ENCODE results near the gene C16orf78.

The C16orf78 gene

DNA sequence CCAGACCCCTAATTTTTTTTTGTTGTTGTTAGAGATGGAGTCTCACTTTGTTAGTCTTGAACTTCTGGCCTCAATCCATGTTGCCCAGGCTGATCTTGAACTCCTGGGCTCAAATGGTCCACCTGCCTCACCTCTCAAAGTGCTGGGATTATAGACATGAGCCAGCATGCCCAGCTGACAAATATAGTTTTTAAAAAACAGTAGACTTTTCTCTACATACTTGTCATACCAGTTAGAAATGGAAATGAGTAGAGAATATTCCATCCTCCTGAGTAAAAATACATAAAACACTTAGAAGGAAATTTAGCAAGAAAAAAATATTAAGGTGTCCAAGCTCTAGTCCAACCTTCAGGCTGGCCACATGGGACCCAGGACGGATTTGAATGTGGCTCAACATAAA is 21.4 kb downstream of the C16orf78 start:
- no peak for DNase-seq (ENCODE audit: low read depth)

DNA sequence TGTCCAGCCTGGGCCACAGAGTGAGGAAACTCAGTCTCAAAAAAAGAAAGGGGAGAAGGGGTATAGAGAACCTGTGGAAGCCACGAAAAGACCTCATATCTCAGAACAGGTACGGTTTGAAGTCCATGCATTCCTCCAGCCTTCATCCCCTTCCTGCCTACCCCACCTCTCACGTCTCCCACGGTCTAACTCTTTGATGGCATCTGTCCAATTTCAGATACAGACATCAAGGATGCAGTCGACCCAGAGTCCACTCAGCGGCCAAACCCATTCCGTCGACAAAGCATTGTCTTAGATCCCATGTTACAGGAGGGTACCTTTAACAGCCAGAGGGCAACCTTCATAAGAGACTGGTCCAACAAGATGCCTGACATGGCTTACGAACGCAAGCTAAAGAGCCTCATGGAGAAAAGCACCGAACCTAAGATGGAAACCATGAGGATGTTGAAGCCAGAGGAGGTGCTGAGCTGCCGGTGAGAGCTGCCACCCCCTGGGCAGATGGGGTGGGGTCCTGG is 22.7 kb downstream of the C16orf78 start:
- DNase-seq (ENCODE audit: low read depth): no peak

DNA sequence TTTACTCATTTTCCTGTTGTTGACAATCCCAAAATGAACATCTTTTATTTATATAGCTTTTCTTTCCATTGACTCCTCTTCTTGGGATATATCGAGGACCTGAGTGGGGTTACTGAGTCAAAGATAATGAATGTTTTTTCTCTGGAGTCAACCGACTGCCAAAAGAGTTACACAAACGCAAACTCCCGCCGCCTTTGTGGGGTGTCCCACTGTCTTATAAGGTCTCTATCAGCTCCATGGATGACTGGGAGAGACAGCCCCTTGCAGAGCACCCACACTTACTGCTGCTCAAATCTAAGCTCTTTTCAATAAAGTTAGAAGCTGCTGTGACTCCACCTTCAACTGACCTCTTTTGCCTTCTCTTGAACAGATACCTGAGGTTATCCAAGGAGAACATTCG is 25.2 kb downstream of the C16orf78 start:
- DNase-seq (ENCODE audit: low read depth): no peak

DNA sequence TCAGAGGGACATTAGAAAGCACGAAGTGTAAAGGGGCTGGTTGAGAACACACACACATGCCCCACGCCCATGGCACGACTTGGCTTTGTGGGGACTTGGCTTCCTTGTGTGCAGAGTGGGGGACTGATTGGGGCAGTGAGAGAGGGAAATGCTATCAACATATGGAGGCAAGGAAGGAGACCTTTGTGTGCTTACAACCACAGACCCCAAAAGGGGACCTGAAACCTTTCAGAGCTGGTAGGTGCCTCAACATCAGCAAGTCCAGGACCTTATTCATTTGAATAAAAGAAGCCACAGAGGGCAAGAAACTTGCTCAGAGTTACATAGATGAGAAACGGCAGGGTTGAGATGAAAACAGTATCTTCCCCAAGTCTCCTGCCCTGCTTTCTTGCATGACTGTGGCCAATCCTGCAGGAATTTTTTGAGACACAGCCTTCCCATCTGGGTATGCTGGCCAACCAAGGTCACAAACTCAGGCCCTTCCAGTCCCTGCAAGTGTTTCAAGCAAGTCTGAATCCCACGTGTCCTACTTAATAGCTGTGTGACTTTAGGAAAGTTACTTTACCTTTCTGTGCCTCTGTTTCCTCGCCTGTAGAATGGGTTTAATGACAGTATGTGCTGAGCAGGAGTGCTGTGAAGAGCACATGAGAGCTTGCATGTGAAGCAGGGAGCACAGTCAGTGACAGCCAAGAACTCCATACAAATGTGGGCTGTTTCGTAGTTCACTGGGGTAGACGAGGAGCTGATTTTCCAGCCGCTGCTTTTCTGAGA is 26.2 kb downstream of the C16orf78 start:
- DNase-seq (ENCODE audit: low read depth): no peak

DNA sequence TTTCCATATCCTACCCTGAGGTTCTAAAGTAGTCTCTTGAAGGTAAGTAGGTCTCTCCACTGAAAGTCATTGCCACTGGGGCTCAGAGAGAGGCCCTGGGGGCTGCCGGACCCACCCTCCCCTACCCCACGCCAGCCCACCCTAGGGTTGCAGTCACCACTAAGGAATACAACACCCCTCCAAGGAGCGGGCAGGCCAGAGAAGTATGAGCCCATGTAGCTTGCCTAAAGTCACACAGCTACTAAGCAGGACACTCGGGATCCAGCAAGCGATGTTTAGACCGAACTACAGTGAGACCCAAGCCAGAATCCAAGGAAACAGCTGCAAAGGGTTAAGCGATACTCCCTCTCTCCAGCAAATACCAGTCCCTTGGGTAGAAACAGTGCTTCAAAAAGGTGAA is 27.0 kb downstream of the C16orf78 start:
- no peak for DNase-seq (ENCODE audit: low read depth)

DNA sequence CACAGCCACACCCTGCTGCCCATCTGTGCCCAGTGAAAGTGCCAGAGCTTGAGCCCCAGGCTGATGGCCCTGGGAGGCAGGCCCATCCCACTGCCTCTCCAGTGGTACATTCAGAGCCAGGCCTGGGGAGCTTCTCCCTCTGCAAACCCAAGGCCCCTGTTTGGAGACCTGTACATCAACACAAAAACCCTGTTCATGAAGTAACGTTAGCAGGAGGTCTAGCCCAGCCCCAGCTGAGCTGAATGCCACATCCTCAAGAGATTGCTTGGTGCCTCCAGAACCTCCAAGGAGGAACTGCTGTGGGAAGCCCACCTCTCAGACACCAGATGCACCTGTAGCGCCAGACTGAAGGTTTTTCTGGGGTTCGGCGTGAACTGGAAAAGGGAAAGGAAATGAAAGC is 31.5 kb downstream of the C16orf78 start:
- DNase-seq (ENCODE audit: low read depth): no peak

DNA sequence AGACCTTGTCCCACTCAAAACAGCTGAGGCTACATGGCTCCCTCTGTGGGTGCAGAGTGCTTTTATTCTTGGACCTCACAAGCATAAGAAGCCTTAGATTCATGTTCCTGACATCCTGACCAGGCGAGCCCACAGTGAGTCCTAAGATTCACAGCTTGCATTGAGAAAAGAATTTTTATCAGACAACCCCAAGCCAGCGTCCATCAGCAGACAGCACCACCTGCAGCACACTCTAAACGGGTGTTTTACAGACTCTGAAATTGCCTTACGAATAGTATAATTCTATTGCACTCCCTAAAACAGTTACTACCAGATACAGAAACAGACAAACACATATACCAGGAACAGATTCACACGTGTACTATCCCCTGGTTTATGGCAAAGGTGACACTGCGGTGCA is 31.9 kb downstream of the C16orf78 start:
- no peak for DNase-seq (ENCODE audit: low read depth)

DNA sequence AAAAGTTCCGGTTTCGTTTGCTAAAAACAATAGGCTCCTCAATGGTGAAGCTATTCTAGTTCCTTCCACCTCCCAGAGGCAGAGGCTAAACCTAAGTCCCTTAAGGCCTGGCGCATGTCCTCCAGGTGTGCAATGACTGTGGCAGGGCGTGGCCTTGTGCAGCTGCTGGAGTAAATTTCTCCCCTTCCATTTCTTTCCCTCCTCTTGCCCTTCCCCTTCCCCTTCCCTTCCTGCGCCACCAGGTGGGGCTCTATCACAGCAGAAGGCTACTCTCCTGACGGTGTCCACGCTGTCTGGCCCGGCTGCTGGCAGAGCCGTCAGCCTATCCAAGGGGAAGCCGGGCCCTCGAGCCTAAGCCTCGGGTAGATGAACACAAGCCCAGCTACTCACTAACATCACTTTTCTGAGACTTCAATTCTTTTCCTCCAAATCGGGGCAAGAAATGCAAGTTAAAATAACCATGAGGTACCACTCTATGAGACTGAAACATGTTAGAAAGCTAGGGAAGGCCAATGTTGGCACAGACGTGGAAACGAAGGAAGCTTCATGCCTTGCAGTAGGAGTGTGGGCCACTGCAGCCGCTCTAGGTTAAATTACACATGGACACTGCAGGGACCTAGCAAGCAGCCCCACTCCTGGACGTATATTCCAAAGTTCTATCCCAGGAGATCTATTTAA is 34.4 kb downstream of the C16orf78 start:
- peak; percentile 58 for DNase-seq (ENCODE audit: low read depth)

DNA sequence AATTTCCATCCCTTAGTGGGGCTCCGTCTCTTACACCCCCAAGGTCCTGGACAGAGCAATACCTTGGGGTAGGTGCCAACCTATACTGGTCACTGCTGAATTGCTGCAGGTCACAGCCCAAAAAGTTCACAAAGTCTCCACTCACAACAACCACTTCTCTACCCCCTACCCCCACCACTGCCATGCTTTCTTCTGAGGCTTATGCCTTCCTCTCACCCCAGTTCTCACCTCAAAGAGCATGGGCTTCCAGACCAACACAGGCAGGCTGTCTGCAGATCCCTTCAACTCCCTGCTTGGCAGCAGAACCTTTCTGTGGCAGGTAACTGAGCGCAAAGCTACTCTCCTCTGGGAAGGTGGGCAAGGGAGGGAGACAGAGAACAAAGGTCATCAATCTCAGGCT is 35.5 kb downstream of the C16orf78 start:
- no peak for DNase-seq (ENCODE audit: low read depth)

DNA sequence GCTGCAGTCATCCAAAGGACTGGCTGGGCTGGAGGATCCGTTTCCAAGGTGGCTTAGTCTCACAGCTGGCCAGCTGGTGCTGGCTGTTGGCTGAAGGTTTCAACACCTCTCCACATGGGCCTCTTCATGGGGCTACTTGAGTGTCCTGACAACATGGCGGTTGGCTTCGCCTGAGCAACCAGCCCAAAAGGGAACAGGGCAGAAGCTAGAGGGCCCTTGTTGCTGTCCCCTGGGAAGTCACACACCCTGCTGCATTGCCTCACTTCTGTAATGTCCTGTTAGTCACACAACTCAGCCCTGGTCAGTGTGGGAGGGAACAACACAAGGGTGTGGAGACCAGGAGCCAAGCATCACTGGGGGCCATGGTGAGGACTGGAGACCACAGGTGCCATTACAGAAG is 36.6 kb downstream of the C16orf78 start:
- DNase-seq (ENCODE audit: low read depth): no peak

DNA sequence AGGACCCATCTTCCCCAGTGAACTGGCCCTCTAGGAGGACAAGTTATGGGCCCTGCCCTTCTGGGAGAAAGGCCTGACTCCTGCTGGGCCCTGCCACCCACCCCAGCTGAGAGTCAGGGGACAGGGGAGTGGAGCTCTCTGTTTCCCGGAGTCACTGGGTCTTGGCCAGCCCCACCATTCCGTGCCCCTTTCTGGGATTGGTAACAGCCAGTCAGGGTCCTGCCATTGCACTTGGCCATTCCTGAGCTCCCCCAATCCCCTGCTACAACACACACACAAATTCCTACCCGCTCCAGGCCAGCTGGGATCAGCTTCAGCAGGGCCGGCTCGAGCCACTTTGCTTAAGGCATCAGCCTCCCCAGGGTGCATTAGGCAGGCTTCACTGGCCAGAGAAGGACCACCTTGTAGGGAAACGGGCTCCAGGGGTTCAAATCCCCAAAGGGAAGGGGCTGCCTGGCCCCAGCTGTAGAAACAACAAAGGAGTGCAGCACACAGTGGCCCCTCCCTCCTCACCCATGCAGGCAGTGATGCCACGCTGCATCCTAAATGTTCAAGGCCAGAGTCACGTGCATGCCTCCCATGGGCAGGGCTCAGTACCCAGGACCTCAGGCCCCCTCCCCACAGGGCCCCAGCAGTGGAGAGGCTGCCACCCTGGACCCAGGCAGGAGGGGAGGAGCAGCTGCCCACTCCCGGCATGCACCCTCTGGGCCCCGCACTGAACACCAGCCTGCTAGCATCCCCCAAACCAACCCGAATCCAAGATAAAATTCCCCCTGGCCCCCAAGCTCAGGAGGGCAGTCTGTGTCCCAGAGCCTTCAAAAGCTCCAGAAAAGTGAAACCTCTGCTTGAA is 37.7 kb downstream of the C16orf78 start:
- DNase-seq (ENCODE audit: low read depth): no peak

DNA sequence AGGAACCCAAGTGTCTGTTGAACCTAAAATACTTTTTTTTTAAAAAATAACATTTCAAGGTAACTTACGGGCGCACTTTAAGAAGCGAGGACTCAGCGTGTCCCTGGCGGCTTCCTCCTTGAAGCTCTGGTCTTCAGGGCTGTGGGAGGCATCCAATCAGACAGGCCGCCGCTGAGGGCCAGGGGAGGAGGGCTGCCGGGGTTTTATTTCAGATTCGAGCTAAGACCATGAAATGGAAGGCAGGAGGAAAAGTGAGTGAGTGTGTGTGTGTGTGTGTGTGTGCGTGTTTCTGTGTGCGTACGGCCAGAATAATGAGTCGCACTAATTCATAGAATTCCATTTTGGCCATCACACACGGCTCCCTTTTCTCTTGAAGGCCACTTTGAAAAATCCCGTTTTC is 41.1 kb downstream of the C16orf78 start:
- DNase-seq (ENCODE audit: low read depth): no peak

DNA sequence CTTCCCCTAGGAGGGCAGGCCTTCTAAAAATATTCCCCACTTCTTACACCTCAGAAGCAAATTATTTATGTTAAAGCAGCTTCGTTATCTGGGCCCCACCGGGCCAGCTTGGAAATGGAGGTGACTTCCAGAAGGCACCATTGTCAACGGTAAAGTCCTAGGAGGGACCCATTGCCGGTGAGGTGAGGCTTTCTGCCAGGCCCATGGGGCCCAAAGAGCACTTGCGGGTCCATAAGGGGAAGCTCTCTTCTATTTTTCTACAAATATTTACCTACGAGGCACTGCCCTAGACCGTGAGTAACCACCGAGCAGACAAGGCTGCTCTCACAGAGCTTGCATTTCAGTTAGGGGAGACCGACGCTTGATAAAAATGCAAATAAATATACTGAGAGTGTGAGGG is 41.5 kb downstream of the C16orf78 start:
- no peak for DNase-seq (ENCODE audit: low read depth)

DNA sequence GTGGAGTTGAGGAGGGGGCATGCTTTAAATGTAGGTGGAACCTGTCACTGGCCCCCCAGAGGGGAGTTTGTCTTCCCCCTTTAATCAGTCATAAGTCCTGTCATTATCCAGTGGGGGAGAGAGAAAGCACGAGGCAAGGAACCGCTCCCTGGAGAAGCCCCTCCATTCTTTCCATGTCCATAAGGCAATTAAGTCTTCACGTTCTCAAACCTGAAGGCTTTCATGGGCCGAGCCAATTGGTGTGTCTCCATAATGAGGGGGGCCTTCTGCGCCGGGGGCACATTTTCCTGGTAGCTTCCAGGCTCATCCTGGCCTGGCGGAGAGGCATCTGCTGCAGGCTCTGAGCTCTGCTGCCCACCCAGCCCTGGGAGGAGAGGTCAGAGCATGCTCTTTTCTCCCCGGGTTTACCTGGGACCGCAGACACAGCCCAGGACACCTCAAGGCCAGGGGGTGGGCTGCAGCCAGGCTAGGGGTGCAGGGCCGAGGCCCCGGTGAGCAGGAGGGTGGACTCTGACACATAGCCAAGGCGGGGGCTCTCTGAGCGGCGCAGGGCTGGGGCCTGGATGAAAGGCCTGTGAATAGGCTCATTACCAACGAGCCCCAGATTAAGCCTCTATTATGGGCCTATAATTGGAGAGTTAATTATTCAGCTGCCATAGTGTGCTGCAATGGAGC is 42.5 kb downstream of the C16orf78 start:
- no peak for DNase-seq (ENCODE audit: low read depth)

DNA sequence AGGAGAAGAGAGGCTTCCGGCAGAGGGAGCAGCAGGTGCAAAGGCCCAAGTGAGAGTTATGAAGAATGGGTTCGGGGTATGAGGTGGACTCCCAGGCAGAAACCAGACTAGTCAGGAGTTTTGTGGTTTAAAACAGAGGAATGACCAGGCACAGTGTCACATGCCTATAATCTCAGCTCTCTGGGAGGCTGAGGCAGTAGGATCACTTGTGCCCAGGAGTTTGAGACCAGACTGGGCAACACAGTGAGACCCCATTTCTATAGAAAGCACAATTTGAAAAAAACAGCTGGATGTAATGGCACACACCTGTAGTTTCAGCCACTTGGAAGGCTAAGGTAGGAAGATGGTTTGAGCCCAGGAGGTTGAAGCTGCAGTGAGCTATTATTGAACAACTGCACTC is 43.8 kb downstream of the C16orf78 start:
- DNase-seq (ENCODE audit: low read depth): no peak

DNA sequence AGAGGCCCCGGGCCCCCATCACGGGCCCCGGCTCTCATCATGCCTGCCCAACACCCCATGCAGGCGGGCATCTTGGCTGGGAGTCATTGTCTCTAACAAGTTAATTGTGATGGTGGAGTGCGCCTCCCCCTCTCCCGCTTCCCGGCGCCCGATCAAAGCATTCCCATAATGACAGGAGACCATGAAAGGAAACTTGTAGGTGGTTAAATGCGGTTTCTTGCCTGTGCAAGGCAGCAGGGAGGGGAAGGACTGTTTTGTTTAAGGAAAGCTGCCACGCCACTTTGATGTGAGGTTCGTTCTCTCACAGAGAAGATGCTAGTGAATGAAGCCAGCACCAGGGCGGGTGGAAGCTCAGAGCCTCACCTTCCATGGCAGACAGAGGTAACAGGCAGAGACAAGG is 45.4 kb downstream of the C16orf78 start:
- no peak for DNase-seq (ENCODE audit: low read depth)

DNA sequence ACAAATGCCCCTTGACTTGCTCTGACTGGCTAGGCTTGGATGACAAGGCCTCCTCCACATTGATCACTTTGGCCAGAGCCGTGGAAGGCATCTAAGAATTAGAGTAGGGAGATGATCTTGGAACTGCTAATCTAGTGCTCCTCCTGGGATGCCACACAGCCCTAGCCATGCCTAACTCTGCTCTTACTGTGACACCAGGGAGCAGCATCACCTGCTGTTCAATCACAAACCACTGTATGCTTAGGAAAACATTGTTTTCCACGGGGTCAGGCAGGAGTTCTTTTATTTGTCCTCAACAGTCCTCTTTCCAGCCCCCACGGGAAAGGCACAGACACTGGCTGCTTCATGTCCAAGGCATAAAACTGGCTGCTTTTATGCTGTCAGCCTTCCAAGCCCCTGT is 46.3 kb downstream of the C16orf78 start:
- no peak for DNase-seq (ENCODE audit: low read depth)

DNA sequence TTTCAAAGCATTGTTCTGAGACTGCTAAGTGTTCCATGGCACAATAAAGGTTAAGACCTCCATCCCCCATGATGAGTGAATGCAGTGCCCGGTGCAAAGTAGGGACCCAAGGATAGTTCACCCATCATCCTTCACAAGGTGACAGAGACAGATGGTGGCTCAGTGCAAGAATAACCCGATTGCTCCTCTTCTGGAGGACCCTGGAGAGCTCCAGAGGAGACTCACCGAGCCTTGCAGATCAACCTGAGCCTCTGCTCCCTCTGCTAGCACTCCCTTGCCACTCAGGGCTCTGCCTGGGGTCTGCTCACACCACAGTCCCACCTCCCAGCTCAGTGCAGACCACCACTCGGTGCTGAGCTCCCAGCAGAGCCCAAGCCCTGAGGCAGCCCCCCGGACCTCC is 49.3 kb downstream of the C16orf78 start:
- no peak for DNase-seq (ENCODE audit: low read depth)

DNA sequence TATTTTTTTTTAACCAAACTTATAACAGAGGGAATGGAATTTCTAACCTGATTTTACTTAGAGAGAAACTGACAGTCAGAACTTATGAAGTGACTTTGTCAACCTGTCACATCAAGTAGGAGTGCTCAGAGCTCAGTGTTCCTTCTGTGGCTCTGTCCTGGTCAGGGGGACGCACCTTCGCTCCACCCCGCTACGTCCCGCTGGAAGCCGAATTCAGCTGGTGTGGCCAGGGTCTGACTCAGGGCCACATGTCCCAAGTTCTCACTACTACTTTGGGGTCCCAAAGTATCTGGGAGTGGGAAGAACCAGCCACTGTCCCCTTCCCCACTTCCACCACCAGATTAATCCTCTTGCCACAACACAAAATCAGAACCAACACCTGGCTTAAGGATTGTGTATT is 51.4 kb downstream of the C16orf78 start:
- no peak for DNase-seq (ENCODE audit: low read depth)

DNA sequence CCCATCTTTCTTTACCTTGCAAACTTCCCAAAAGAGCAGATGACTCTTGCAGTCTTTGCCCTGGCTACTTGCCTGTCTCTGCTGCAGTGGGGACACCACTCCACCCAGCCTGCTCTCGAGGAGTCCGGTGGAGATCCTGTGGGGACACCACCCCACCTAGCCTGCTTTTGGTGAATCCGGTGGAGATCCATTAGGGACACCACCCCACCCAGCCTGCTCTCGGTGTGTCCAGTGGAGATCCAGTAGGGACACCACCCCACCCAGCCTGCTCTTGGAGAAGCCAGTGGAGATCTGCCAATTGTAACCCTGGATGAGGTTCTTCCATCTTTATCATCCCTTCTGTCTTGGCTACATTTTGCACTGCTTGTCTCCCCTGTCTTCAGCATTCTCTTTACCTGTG is 54.2 kb downstream of the C16orf78 start:
- no peak for DNase-seq (ENCODE audit: low read depth)

DNA sequence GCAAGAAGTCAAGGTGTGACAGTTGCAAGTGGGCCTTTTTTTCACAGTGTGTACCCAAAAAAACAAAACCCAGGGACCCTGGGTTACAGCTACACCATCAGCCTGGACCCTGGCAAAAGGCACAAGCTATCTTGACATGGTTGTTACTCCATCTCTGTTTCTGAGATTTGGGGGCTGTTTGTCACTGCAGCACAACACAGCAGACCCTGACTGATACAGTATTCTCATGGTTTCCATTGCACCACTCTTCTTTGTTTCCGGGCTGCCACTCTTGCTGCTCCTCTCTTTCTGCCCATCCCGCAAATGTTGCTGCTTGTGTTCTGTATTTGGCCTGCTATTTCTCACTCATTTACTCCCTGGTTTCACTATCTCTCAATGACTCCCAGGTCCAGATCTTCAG is 55.2 kb downstream of the C16orf78 start:
- no peak for DNase-seq (ENCODE audit: low read depth)

DNA sequence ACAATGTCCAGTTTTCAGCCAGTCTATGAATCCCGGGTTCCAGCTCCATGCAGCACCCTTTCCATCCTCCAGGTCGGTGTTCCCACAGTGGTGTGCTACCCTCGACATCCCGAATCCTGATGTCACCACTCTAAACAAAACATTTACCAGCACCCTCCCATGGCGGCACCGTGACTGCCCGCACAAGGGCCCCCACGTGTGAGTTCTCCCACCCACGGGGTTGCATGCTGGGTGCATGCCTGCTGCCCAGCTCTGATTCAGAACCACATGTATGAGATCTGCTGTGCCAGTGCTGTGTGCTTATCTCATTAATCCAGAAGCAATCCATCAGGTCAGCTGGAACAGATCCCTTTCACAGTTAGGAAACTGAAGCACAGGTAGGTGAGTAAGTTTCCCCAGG is 57.4 kb downstream of the C16orf78 start:
- DNase-seq (ENCODE audit: low read depth): no peak

All from stromal cell of bone marrow (primary cell).